ENCODE measurements around the gene SIGLEC7. TPM values are rescaled to one million over a fixed set of nuclear protein-coding genes. Genes with fewer than 3 reads are reported as not detected.
"Not testable (repeated sequence)": the region's sequence is repeated elsewhere in the genome, so short reads cannot be mapped to it uniquely, and the experiment has no call there.

SIGLEC7 gene
- total RNA-seq, 1 donor from 2014 or later = not detected

- no peak overlapping the region for H3K4me3 ChIP-seq (ENCODE audit: low read depth, low read length)
- no peak for TF ChIP-seq CTCF (conservative IDR thresholded peaks at IDR 0.05; ENCODE audit: low read depth, low read length)
- no peak for DNase-seq (ENCODE audit: low read depth)
Observed at GRCh38 chr19:51166846-51167490, 24.9 kb downstream of the SIGLEC7 start.

- no peak for DNase-seq (ENCODE audit: low read depth)
Observed at GRCh38 chr19:51168564-51169282, 26.6 kb downstream of the SIGLEC7 start.

GRCh38 chr19:51169283-51169918, 27.3 kb downstream of the SIGLEC7 start:
- not testable (repeated sequence) for H3K4me3 ChIP-seq (ENCODE audit: low read depth, low read length)
- peak; percentile 68 for TF ChIP-seq CTCF (conservative IDR thresholded peaks at IDR 0.05; ENCODE audit: low read depth, low read length)
- peak; percentile 2 for DNase-seq (ENCODE audit: low read depth)

More at GRCh38 chr19:51168564-51169282, 26.6 kb downstream of the SIGLEC7 start:
- TF ChIP-seq CTCF (conservative IDR thresholded peaks at IDR 0.05; ENCODE audit: low read depth, low read length) = no peak
- no peak overlapping the region for H3K4me3 ChIP-seq (ENCODE audit: low read depth, low read length)

- DNase-seq (ENCODE audit: low read depth) = no peak
- no peak overlapping the region for H3K4me3 ChIP-seq (ENCODE audit: low read depth, low read length)
- TF ChIP-seq CTCF (conservative IDR thresholded peaks at IDR 0.05; ENCODE audit: low read depth, low read length) = no peak
Observed at GRCh38 chr19:51172223-51172622, 30.1 kb downstream of the SIGLEC7 start.

- no peak overlapping the region for H3K4me3 ChIP-seq (ENCODE audit: low read depth, low read length)
- DNase-seq (ENCODE audit: low read depth) = no peak
- no peak for TF ChIP-seq CTCF (conservative IDR thresholded peaks at IDR 0.05; ENCODE audit: low read depth, low read length)
Observed at GRCh38 chr19:51173681-51174080, 31.6 kb downstream of the SIGLEC7 start.

- no peak overlapping the region for H3K4me3 ChIP-seq (ENCODE audit: low read depth, low read length)
- TF ChIP-seq CTCF (conservative IDR thresholded peaks at IDR 0.05; ENCODE audit: low read depth, low read length) = no peak
- DNase-seq (ENCODE audit: low read depth) = no peak
Observed at GRCh38 chr19:51179256-51179655, 37.2 kb downstream of the SIGLEC7 start.
